WI38 (cell line): ENCODE data around the gene TMEM125.

Experiments used
- H3K4me3 ChIP-seq: 2 replicates; pipeline ENCODE4 v1.5.1; 2011; ENCODE audit warnings: low read depth, mild to moderate bottlenecking, control low read depth, low read length
- TF ChIP-seq, protein P1 (sequence below): IDR thresholded peaks from 2 replicates; pipeline ENCODE4 v1.5.1; 2012; ENCODE audit warnings: low read depth, mild to moderate bottlenecking, control low read depth, low read length

Gene TMEM125

GRCh38 chr1:43256675-43257570, 12.9 kb upstream of the TMEM125 start:
- H3K4me3 ChIP-seq: no peak overlapping the region
- TF ChIP-seq, protein P1, sequence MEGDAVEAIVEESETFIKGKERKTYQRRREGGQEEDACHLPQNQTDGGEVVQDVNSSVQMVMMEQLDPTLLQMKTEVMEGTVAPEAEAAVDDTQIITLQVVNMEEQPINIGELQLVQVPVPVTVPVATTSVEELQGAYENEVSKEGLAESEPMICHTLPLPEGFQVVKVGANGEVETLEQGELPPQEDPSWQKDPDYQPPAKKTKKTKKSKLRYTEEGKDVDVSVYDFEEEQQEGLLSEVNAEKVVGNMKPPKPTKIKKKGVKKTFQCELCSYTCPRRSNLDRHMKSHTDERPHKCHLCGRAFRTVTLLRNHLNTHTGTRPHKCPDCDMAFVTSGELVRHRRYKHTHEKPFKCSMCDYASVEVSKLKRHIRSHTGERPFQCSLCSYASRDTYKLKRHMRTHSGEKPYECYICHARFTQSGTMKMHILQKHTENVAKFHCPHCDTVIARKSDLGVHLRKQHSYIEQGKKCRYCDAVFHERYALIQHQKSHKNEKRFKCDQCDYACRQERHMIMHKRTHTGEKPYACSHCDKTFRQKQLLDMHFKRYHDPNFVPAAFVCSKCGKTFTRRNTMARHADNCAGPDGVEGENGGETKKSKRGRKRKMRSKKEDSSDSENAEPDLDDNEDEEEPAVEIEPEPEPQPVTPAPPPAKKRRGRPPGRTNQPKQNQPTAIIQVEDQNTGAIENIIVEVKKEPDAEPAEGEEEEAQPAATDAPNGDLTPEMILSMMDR: no peak

- no peak overlapping the region for H3K4me3 ChIP-seq
- TF ChIP-seq, protein P1: no peak
Observed at GRCh38 chr1:43258370-43258769, 11.4 kb upstream of the TMEM125 start.

GRCh38 chr1:43265431-43265830, 4.4 kb upstream of the TMEM125 start:
- H3K4me3 ChIP-seq: no peak overlapping the region
- TF ChIP-seq, protein P1: no peak

DNA sequence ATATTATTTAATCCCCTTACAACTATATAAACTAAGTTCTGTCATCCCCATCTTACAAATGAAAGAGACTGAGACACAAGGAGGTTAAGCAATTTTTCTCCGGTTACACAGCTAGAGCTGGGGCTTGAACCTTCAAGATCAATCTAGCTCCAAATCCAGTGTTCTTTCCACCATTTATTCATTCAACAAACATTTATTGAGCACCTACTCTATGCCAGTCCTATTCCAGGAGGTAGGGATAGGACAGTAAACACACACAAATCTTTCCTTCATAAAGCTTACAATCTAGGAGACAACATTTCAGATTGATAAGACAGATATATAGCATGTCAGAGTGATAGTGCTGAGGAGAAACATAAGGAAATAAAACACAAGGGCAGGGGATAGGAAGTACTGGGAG, 2.9 kb upstream of the TMEM125 start:
- no peak overlapping the region for H3K4me3 ChIP-seq

GRCh38 chr1:43267291-43267805, 2.4 kb upstream of the TMEM125 start:
- TF ChIP-seq, protein P1: no peak
- no peak overlapping the region for H3K4me3 ChIP-seq

More for the DNA sequence above, 2.9 kb upstream of the TMEM125 start:
- TF ChIP-seq, protein P1: no peak

- no peak overlapping the region for H3K4me3 ChIP-seq
- TF ChIP-seq, protein P1: no peak
Observed at GRCh38 chr1:43267818-43268425, 1.9 kb upstream of the TMEM125 start.

GRCh38 chr1:43270421-43271095, 775 bp downstream of the TMEM125 start:
- TF ChIP-seq, protein P1: no peak
- H3K4me3 ChIP-seq: no peak overlapping the region
